Tibial artery (tissue), 4 donors: ENCODE results near the gene NOP16.

Source experiments
- DNase-seq, 2 donors: peaks; one replicate each; pipeline ENCODE4 v3.0.0-alpha.2; 2019
- H3K27ac ChIP-seq, 2 donors: fragments of 200-600 bp; sonication (generic) in 1 of 2; 1 replicate in 1 of 2; 2 replicates in 1 of 2; pipeline ENCODE4 v1.5.1; 2018 to 2019; ENCODE audit warnings: mild to moderate bottlenecking in 1 of 2
- H3K27me3 ChIP-seq, 2 donors: fragments of 200-600 bp; sonication (generic) in 1 of 2; one replicate each; pipeline versions ENCODE4 v1.5.1 to v1.6.0; 2016 to 2019
- H3K36me3 ChIP-seq, 3 donors: fragments of 200-600 bp; sonication (generic) in 2 of 3; one replicate each; pipeline ENCODE4 v1.5.1; 2016 to 2019; ENCODE audit warnings: mild to moderate bottlenecking in 2 of 3
- H3K4me1 ChIP-seq, 4 donors: fragments of 200-600 bp; sonication (generic) in 2 of 4; 1 replicate in 3 of 4; 2 replicates in 1 of 4; pipeline ENCODE4 v1.5.1; 2016 to 2019
- H3K4me3 ChIP-seq, 2 donors: fragments of 200-600 bp; sonication (generic) in 1 of 2; 1 replicate in 1 of 2; 2 replicates in 1 of 2; pipeline ENCODE4 v1.5.1; 2018 to 2019; ENCODE audit warnings: mild to moderate bottlenecking in 2 of 2
- H3K9me3 ChIP-seq, 3 donors: fragments of 200-600 bp; sonication (generic) in 1 of 3; one replicate each; pipeline ENCODE4 v1.5.1; 2016 to 2019
- intact Hi-C: fragments of 100-400 bp; cut with DNase I; formaldehyde crosslinking; loops from one replicate; pipeline ENCODE4 v1.15.0; 2023; ENCODE audit warnings: low total_unique reads
- TF ChIP-seq, protein P1 (sequence below), 2 experiments: fragments of 200-600 bp in 1 of 2; fragments of 450-650 bp in 1 of 2; IDR thresholded peaks; one replicate each; pipeline ENCODE4 v1.5.1; 2017 to 2019; ENCODE audit warnings: antibody characterized with exemption in 2 of 2, mild to moderate bottlenecking in 1 of 2, moderate library complexity in 1 of 2

Gene NOP16

DNA sequence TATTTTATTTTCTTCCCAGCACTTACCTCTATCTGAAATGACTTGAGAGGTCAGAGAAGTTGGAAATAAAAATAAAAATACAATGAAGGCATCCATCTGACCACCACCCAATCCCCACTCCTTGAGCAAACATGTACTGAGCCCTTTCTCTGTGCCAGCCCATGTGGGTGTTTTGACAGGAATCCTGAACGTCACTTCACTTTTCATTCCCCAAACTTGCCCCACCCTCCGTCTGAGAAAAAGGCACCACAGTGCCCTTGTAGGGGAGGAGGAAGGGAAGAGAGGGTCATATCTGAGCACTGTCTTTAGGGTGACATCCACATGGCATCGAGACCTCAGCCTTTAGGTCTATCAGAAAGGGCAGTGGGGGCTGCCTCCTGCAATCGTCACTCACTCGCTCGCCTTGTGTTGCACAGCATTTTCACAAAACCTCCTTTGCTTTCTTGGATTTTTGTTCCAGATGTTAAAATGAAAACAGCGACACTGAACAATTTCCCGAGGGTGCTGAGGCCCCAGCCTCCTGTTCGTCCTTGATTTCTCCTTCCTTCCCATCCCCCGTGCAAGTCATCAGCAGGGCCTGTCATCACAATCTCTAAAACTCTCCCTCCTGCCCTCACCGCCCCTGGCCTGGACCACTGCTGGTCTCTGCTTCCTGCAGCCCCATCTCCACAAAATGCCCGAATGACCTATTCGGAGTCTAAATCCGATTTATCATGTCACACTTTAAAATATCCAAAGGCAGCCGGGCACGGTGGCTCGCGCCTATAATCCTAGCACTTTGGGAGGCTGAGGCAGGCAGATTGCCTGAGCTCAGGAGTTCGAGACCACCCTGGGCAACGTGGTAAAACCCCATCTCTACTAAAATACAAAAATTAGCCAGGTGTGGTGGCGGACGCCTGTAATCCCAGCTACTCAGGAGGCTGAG, 13.1 kb upstream of the NOP16 start:
- DNase-seq: peak; percentile 12 to 33
- Histone ChIP-seq H3K4me1 (no peaks in the 10 kb centered on the region), H3K9me3 (no peaks in the 10 kb centered on the region), H3K4me3 (no peak overlapping the region), H3K27me3 (no peaks in the 10 kb centered on the region), H3K27ac (no peak overlapping the region), H3K36me3 (peaks cover 10 to 60% (median 42%) of the 10 kb centered on the region in 3 donors)
- intact Hi-C loops: no loop called here
- TF ChIP-seq, protein P1, sequence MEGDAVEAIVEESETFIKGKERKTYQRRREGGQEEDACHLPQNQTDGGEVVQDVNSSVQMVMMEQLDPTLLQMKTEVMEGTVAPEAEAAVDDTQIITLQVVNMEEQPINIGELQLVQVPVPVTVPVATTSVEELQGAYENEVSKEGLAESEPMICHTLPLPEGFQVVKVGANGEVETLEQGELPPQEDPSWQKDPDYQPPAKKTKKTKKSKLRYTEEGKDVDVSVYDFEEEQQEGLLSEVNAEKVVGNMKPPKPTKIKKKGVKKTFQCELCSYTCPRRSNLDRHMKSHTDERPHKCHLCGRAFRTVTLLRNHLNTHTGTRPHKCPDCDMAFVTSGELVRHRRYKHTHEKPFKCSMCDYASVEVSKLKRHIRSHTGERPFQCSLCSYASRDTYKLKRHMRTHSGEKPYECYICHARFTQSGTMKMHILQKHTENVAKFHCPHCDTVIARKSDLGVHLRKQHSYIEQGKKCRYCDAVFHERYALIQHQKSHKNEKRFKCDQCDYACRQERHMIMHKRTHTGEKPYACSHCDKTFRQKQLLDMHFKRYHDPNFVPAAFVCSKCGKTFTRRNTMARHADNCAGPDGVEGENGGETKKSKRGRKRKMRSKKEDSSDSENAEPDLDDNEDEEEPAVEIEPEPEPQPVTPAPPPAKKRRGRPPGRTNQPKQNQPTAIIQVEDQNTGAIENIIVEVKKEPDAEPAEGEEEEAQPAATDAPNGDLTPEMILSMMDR (IDR thresholded peaks at IDR 0.05): no peak

DNA sequence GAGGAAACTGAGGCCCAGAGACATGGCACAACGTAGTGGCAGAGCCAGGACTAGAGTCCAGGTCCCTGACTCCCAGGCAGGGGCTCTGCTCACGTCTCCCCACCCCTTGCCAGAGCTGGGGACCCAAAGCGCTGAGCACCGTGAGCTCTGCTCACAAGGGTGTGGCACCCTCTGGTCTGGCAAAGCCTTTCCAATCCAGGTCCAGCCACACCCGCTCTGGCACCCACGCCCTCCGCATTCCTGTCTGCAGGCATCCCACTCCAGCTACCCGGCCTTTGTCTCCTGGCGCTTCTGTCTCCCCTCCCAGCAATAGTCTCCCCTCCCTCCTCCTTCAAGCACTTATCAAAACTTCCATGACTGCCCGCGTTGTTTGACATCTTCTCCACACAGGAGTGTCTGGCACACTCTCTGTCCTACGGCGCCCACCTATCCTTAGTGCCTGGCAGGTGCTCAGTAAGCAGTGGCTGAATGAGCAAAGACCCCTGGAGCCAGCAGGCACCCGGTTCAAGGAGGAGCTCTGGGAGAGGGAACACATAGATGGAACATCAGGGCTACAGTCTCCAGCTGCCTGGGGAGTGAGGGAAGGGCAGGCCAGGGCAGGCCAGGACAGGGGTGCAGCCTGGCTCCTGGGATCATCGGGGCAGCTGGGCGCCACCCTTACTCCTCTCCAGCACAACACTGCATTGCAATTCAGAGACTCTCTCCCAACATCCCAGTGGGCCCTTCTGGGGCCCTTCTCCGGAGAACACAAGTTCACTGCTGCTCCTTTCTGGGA, 12.2 kb upstream of the NOP16 start:
- no peaks in the 10 kb centered on the region for H3K27me3 ChIP-seq
- DNase-seq: peak in 1 of 2 donors; percentile 59
- H3K36me3 ChIP-seq: peaks cover 6 to 60% (median 41%) of the 10 kb centered on the region in 3 donors
- no peaks in the 10 kb centered on the region for H3K9me3 ChIP-seq
- no peaks in the 10 kb centered on the region for H3K4me1 ChIP-seq
- intact Hi-C loops: no loop called here
- TF ChIP-seq, protein P1 (IDR thresholded peaks at IDR 0.05): no peak
- no peak overlapping the region for H3K27ac ChIP-seq
- no peak overlapping the region for H3K4me3 ChIP-seq

DNA sequence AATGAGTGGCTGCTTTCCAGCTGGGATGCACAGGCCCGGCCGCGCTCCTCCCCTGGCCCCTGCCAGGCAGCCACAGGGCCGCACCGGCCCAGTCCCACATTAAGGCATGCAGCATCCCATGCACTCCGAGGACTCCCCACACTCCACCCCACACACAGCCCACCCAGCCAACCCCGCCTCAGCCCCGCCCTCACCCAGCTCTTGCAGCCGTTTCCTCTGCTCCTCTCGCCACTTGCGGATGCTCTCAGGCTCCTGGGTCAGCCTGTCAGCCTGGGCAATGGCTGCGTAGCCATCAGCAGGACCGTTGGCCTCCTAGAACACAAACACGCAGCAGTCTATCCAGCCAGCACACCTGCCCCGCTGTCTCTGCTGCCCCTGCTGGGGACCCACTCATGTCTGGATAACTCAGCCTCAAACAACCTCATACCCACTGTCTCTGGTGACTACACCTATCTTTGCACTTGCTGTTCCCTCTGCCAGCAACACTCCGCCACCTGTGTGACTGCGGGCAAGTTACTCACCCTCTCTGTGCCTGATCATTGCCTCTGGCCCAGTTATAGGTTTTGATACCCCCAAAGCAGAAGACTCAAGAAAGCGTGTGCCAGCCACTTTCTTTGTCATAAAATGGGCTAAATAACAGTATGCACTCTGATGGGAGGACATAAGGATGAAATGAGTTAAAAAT, 9.5 kb upstream of the NOP16 start:
- Histone ChIP-seq H3K27ac (no peak overlapping the region), H3K36me3 (peaks cover 8 to 70% (median 50%) of the 10 kb centered on the region in 3 donors), H3K9me3 (no peaks in the 10 kb centered on the region), H3K27me3 (no peaks in the 10 kb centered on the region), H3K4me3 (no peak overlapping the region), H3K4me1 (no peaks in the 10 kb centered on the region)
- TF ChIP-seq, protein P1 (IDR thresholded peaks at IDR 0.05): no peak
- intact Hi-C loops: no loop called here
- DNase-seq: peak in 1 of 2 donors; percentile 4

DNA sequence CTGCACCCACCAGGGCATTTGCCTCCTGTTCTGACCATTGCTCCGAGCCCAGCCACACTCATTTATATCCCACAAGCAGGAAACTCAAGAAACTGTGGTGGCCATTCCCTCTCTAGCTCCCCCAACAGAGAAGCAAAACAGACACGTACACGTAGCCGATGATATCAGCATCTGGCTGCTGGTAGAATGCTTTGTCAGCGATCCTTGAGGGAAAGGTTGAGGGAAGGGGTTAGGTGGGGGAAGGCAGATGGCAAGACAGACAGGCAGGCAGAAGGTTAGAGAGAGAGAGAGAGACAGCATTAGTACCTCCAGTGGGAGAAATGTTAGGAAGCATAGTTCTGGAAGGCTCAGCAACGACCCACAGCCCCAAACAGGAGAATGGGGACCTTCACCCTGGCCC, 7.9 kb upstream of the NOP16 start:
- H3K27me3 ChIP-seq: no peaks in the 10 kb centered on the region
- no peaks in the 10 kb centered on the region for H3K4me1 ChIP-seq
- intact Hi-C loops: no loop called here
- H3K27ac ChIP-seq: no peak overlapping the region
- TF ChIP-seq, protein P1 (IDR thresholded peaks at IDR 0.05): no peak
- H3K4me3 ChIP-seq: no peak overlapping the region
- no peak for DNase-seq
- no peaks in the 10 kb centered on the region for H3K9me3 ChIP-seq
- H3K36me3 ChIP-seq: peaks cover 17 to 78% (median 65%) of the 10 kb centered on the region in 3 donors

DNA sequence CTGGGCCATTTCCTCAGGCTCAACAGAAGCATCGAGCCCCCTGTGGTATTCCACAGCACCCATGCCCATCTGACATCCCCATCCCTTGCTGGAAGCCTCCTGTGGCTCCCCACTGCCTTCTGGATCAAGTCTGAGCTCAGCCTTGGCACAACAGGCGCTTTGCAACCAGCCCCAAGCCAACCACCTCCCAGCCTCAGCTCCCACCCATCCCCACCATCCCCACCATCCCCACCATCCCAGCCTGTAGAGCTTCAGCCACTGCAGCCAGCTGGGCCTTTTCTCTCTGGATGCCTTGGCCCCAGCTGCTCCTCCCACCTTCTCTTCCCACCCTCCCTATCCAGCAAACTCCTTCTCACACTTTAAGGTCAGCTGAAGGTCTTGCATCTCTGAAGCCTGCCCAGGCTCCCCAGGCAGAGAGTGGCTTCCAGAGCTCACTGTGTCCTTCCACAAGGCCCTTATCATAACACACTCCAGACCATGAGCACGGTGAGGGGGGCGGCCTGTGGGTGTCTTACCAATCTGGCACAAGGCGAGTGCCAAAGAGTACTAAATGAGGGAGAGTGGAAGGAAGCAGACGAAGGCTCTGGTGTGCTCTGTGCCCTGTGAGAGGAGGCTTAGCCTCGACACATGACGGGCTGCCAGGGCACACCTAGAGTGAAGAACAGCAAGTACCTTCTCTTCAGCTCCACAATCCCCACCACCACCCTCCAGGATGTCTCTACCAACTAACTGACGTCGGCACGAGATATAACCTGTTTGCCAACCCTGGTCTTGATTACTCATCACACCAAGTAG, 6.7 kb upstream of the NOP16 start:
- Histone ChIP-seq H3K36me3 (peaks cover 17 to 78% (median 71%) of the 10 kb centered on the region in 3 donors), H3K27me3 (no peaks in the 10 kb centered on the region), H3K9me3 (no peaks in the 10 kb centered on the region), H3K4me1 (peaks cover 0 to under 1% (median 0%) of the 10 kb centered on the region in 4 donors), H3K4me3 (no peak overlapping the region), H3K27ac (no peak overlapping the region)
- intact Hi-C loops: no loop called here
- TF ChIP-seq, protein P1 (IDR thresholded peaks at IDR 0.05): no peak
- no peak for DNase-seq
